Mammary epithelial cell (primary cell): ENCODE results near the gene MINAR2.

Experiments
- CTCF ChIP-seq, 2 donors: IDR thresholded peaks in 1 of 2; conservative IDR thresholded peaks in 1 of 2; 2 replicates each; pipeline ENCODE4 v1.5.1; 2011 to 2012; ENCODE audit warnings: inconsistent platforms in 2 of 2, low read length in 2 of 2, mild to moderate bottlenecking in 2 of 2, control low read depth in 1 of 2, low read depth in 1 of 2; ENCODE audit not compliant: insufficient read depth in 1 of 2; ENCODE audit errors: extremely low read depth in 1 of 2
- EZH2 ChIP-seq: IDR thresholded peaks from 2 replicates; pipeline ENCODE4 v1.6.1; 2012; ENCODE audit warnings: low read length, inconsistent platforms, borderline replicate concordance

- TF ChIP-seq CTCF (conservative IDR thresholded peaks at IDR 0.05 in 1 of 2, IDR thresholded peaks at IDR 0.05 in 1 of 2; ENCODE audit: extremely low read depth in 1 of 2, insufficient read depth in 1 of 2, low read depth in 1 of 2, low read length in 2 of 2) (peak; percentile 85 to 89), EZH2 (no peak)
Observed at GRCh38 chr5:129771058-129771838, 23.4 kb downstream of the MINAR2 start.
